NCI-H460 (cell line): ENCODE data around the gene FAHD2B. TPM values are rescaled to one million over a fixed set of nuclear protein-coding genes. Genes with fewer than 3 reads are reported as not detected.
"Not testable (repeated sequence)": the region's sequence is repeated elsewhere in the genome, so short reads cannot be mapped to it uniquely, and the experiment has no call there.

Experiments
- DNase-seq: peaks from one replicate; pipeline ENCODE4 v3.0.0-alpha.2; 2016; ENCODE audit warnings: low read depth; ENCODE audit errors: extremely low read depth
- polyA plus RNA-seq: library from polyadenylated mRNA; depleted of rRNA; stranded (reverse); fragments of >200 nt; gene quantifications from 2 replicates; pipeline ENCODE4 v1.2.3, GENCODE V29; 2014; cell fraction: nucleus; rRNA removed
- total RNA-seq: library from RNA; depleted of rRNA; stranded (reverse); fragments of >200 nt; shearing (Covaris generic); gene quantifications from 2 replicates; pipeline ENCODE4 v1.2.3, GENCODE V29; 2014; rRNA removed

FAHD2B gene
- 27.4 and 27.8 TPM in 2 replicates for total RNA-seq
- 38.4 and 40.2 TPM in 2 replicates for polyA plus RNA-seq

- DNase-seq, result peak; percentile 63
Measured at GRCh38 chr2:97094772-97095611, at the start of gene FAHD2B. FAHD2B (minus strand) TSS chr2:97094882; CDS start chr2:97091706, 3,176 bp downstream.

- DNase-seq, result not testable (repeated sequence)
Measured at GRCh38 chr2:97144016-97144415, 49.3 kb upstream of the FAHD2B start.

GRCh38 chr2:97129090-97129489 is 34.4 kb upstream of the FAHD2B start:
- not testable (repeated sequence) for DNase-seq

- not testable (repeated sequence) for DNase-seq
Measured at GRCh38 chr2:97113882-97114255, 19.2 kb upstream of the FAHD2B start.

GRCh38 chr2:97113050-97113881 is 18.6 kb upstream of the FAHD2B start, which contains the start of gene ANKRD36:
ANKRD36 (plus strand) TSS chr2:97113153; CDS start chr2:97113740, 587 bp downstream.
- DNase-seq, result peak; percentile 79

- DNase-seq, result peak; percentile 24
Measured at GRCh38 chr2:97112320-97113049, 17.8 kb upstream of the FAHD2B start.

- DNase-seq, result not testable (repeated sequence)
Measured at GRCh38 chr2:97111246-97111645, 16.6 kb upstream of the FAHD2B start.

GRCh38 chr2:97106878-97107277 is 12.2 kb upstream of the FAHD2B start:
- DNase-seq, result not testable (repeated sequence)

GRCh38 chr2:97098786-97099372 is 4.2 kb upstream of the FAHD2B start:
- DNase-seq, result not testable (repeated sequence)

GRCh38 chr2:97095661-97096060 is 979 bp upstream of the FAHD2B start:
- no peak for DNase-seq

- DNase-seq, result not testable (repeated sequence)
Measured at GRCh38 chr2:97093983-97094771, 505 bp downstream of the FAHD2B start.

GRCh38 chr2:97092946-97093345 is 1.7 kb downstream of the FAHD2B start:
- DNase-seq, result not testable (repeated sequence)

GRCh38 chr2:97088706-97089105 is 6.0 kb downstream of the FAHD2B start:
- DNase-seq, result not testable (repeated sequence)

- DNase-seq, result not testable (repeated sequence)
Measured at GRCh38 chr2:97085093-97085492, 9.6 kb downstream of the FAHD2B start.

GRCh38 chr2:97083516-97083915 is 11.2 kb downstream of the FAHD2B start:
- not testable (repeated sequence) for DNase-seq

GRCh38 chr2:97082206-97082605 is 12.5 kb downstream of the FAHD2B start:
- DNase-seq, result not testable (repeated sequence)

GRCh38 chr2:97080855-97081254 is 13.8 kb downstream of the FAHD2B start:
- not testable (repeated sequence) for DNase-seq

- DNase-seq, result not testable (repeated sequence)
Measured at GRCh38 chr2:97077213-97077612, 17.5 kb downstream of the FAHD2B start.

- DNase-seq, result not testable (repeated sequence)
Measured at GRCh38 chr2:97070915-97071314, 23.8 kb downstream of the FAHD2B start.
